CD8-positive, alpha-beta memory T cell (primary cell): ENCODE results near the gene FRMD7. TPM values are rescaled to one million over a fixed set of nuclear protein-coding genes. Genes with fewer than 3 reads are reported as not detected.
A peak's percentile ranks its signal among the peaks of the same experiment; 100 is the strongest.
"Not testable (repeated sequence)": the region's sequence is repeated elsewhere in the genome, so short reads cannot be mapped to it uniquely, and the experiment has no call there.

Experiments used
- CTCF ChIA-PET: fragments of 350-600 bp; sonication (Branson Sonifier 250); formaldehyde crosslinking; loops from one replicate; lab custom pipeline; 2021; ENCODE audit warnings: antibody characterized with exemption; lab: Charles Lee
- POLR2A ChIA-PET: fragments of 350-600 bp; sonication (Branson Sonifier 250); formaldehyde crosslinking; loops from one replicate; lab custom pipeline; 2021; ENCODE audit warnings: antibody characterized with exemption; lab: Charles Lee
- DNase-seq, 5 donors: peaks; one replicate each; pipeline versions ENCODE4 v3.0.0 to v3.0.0-alpha.2; 2020 to 2022; ENCODE audit warnings: mixed read lengths in 1 of 5
- H3K27ac ChIP-seq: one replicate; pipeline ENCODE4 v1.7.0; 2013; ENCODE audit warnings: low read depth, mild to moderate bottlenecking, low read length, moderate library complexity
- H3K27me3 ChIP-seq: 2 replicates; pipeline ENCODE4 v1.7.0; 2013; ENCODE audit warnings: low read length, mild to moderate bottlenecking; ENCODE audit not compliant: insufficient read depth, poor library complexity, severe bottlenecking
- H3K36me3 ChIP-seq: 2 replicates; pipeline ENCODE4 v1.7.0; 2013; ENCODE audit warnings: mild to moderate bottlenecking, low read length, moderate library complexity; ENCODE audit not compliant: insufficient read depth
- H3K4me1 ChIP-seq: 2 replicates; pipeline ENCODE4 v1.7.0; 2013; ENCODE audit warnings: mild to moderate bottlenecking, low read length, moderate library complexity; ENCODE audit not compliant: insufficient read depth
- H3K4me3 ChIP-seq: 2 replicates; pipeline ENCODE4 v1.7.0; 2013; ENCODE audit warnings: mild to moderate bottlenecking, low read length
- H3K9me3 ChIP-seq: 2 replicates; pipeline ENCODE4 v1.7.0; 2013; ENCODE audit warnings: mild to moderate bottlenecking, low read length
- H3K27ac Mint-ChIP-seq, 8 donors: one replicate each; pipeline ENCODE4 v1.8.0; 2020 to 2021; ENCODE audit warnings: mixed read lengths in 8 of 8, mild to moderate bottlenecking in 6 of 8, inconsistent platforms in 3 of 8, moderate library complexity in 3 of 8
- H3K27me3 Mint-ChIP-seq, 2 donors: one replicate each; pipeline ENCODE4 v1.8.0; 2020 to 2021; ENCODE audit warnings: mixed read lengths in 2 of 2, mild to moderate bottlenecking in 1 of 2, moderate library complexity in 1 of 2
- H3K36me3 Mint-ChIP-seq, 3 donors: one replicate each; pipeline ENCODE4 v1.8.0; 2020 to 2021; ENCODE audit warnings: mixed read lengths in 3 of 3, inconsistent platforms in 1 of 3, mild to moderate bottlenecking in 1 of 3
- H3K4me1 Mint-ChIP-seq, 3 donors: one replicate each; pipeline ENCODE4 v1.8.0; 2020 to 2021; ENCODE audit warnings: mixed read lengths in 3 of 3, inconsistent platforms in 1 of 3, mild to moderate bottlenecking in 1 of 3
- H3K4me3 Mint-ChIP-seq, 7 donors: one replicate each; pipeline ENCODE4 v1.8.0; 2020 to 2021; ENCODE audit warnings: mixed read lengths in 7 of 7, mild to moderate bottlenecking in 6 of 7, moderate library complexity in 4 of 7, inconsistent platforms in 2 of 7
- H3K9me3 Mint-ChIP-seq, 5 donors: one replicate each; pipeline ENCODE4 v1.8.0; 2020 to 2022; ENCODE audit warnings: mixed read lengths in 5 of 5, mild to moderate bottlenecking in 3 of 5, moderate library complexity in 2 of 5, inconsistent platforms in 1 of 5
- polyA plus RNA-seq: library from polyadenylated mRNA; unstranded; fragments of 300-500 nt; fragmentation: Illumina TruSeq; gene quantifications from one replicate; pipeline ENCODE4 v1.2.3, GENCODE V29; 2021
- total RNA-seq, 2 experiments: library from RNA; stranded (reverse); gene quantifications; one replicate each; pipeline ENCODE4 v1.2.3, GENCODE V29; 2021

The FRMD7 gene
- total and polyA plus RNA-seq, 3 experiments from 2014 or later, result not detected

DNA sequence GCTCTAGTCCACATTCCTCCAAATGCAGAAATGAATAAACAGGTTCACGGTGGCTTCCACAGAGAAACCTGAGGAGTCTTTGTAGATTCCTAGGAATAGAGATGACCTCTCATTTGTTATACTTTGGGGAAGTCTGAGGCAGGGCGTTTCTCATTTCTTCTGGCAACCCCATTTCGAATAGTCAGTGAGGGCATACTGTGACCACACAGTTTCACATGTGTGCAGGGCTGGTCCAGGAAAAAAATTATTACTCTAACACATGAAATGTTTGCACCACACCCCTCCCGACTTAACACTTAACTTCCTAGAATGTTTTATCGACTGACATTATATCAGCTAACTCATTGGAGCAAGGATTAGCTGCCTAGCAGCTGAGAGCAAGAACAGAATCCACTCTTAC lies 12.0 kb downstream of the FRMD7 start:
- POLR2A ChIA-PET, result no interaction called here
- no peaks in the 10 kb centered on the region for H3K9me3 Mint-ChIP-seq
- CTCF ChIA-PET, result no interaction called here
- no peak overlapping the region for H3K4me3 Mint-ChIP-seq
- Histone ChIP-seq H3K27me3 (no peaks in the 10 kb centered on the region), H3K4me1 (no peaks in the 10 kb centered on the region), H3K9me3 (no peaks in the 10 kb centered on the region), H3K4me3 (no peak overlapping the region), H3K27ac (no peak overlapping the region), H3K36me3 (no peaks in the 10 kb centered on the region)
- no peak for DNase-seq
- H3K4me1 Mint-ChIP-seq, result no peaks in the 10 kb centered on the region
- no peaks in the 10 kb centered on the region for H3K36me3 Mint-ChIP-seq
- H3K27me3 Mint-ChIP-seq, result peaks cover 0 to 7% of the 10 kb centered on the region in 2 donors
- H3K27ac Mint-ChIP-seq, result no peak overlapping the region

DNA sequence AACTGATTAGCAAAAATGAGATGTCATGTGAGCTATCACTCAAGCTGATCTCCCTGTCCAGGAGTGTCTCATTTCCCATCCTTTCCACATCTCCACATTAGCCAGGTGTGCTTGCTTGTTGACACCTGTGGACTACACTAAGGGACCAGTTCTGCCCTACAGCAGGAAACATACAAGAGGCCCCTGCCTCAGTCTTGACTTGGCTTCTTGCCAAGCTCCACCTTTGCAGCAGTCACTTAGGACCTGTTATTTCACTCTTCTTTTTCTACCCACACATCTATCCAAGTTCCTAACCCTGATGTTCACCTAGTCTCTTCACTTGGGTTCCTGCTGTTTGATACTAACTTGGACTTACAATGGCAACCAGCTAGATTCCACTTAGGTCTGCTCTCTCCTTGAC lies 13.2 kb downstream of the FRMD7 start:
- POLR2A ChIA-PET, result no interaction called here
- H3K9me3 Mint-ChIP-seq, result no peaks in the 10 kb centered on the region
- no peak overlapping the region for H3K4me3 Mint-ChIP-seq
- H3K9me3 ChIP-seq, result no peaks in the 10 kb centered on the region
- no peaks in the 10 kb centered on the region for H3K27me3 ChIP-seq
- no peaks in the 10 kb centered on the region for H3K4me1 ChIP-seq
- no peak overlapping the region for H3K27ac Mint-ChIP-seq
- H3K4me1 Mint-ChIP-seq, result no peaks in the 10 kb centered on the region
- no peaks in the 10 kb centered on the region for H3K36me3 Mint-ChIP-seq
- no peak for DNase-seq
- peaks cover 0 to 7% of the 10 kb centered on the region in 2 donors for H3K27me3 Mint-ChIP-seq
- no peak overlapping the region for H3K27ac ChIP-seq
- CTCF ChIA-PET, result no interaction called here
- no peaks in the 10 kb centered on the region for H3K36me3 ChIP-seq
- H3K4me3 ChIP-seq, result no peak overlapping the region

DNA sequence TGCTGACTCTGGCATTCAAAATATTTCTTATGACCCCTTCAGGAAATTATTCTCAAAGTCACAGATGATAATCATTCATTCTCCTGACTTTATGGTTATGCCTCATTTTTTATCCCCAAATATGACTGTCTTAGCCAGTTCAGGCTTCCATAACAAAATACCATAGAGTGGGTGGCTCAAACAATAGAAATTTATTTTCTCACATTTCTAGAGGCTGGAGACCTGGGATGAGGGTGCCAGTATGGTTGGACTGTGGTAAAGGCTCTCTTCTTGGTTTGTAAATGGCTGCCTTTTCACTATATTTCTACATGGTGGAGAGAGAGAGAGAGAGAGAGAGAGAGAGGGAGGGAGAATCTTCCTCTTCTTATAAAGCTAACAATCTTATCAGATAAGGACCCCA lies 20.5 kb downstream of the FRMD7 start:
- CTCF ChIA-PET, result no interaction called here
- DNase-seq, result no peak
- Mint-ChIP-seq H3K4me1 (no peaks in the 10 kb centered on the region), H3K27me3 (peaks cover 0 to 6% of the 10 kb centered on the region in 2 donors), H3K9me3 (no peaks in the 10 kb centered on the region), H3K36me3 (no peaks in the 10 kb centered on the region), H3K4me3 (no peak overlapping the region), H3K27ac (no peak overlapping the region)
- H3K27me3 ChIP-seq, result no peaks in the 10 kb centered on the region
- POLR2A ChIA-PET, result no interaction called here
- no peaks in the 10 kb centered on the region for H3K36me3 ChIP-seq
- H3K9me3 ChIP-seq, result no peaks in the 10 kb centered on the region
- no peak overlapping the region for H3K4me3 ChIP-seq
- H3K4me1 ChIP-seq, result no peaks in the 10 kb centered on the region
- no peak overlapping the region for H3K27ac ChIP-seq

DNA sequence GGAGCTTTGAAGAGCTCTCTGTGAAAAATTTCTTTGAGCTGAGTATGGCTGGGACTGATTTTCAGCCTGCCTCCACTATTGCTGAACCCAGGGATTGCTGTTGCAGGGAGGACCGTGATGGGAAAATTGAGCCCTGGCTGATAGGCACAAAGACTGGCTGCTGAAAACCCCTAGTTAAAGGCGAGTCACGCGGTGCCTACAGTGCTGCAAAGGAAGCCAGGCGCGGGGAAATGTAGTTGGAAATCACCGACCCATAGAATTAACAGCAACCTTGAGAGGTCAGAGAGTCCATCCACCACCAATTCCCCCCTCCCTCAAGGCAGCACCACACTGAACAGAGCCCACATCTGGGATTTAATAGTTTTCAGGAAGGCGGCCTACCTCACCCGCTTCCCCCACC lies 26.0 kb downstream of the FRMD7 start:
- H3K27ac Mint-ChIP-seq, result no peak overlapping the region
- H3K9me3 ChIP-seq, result no peaks in the 10 kb centered on the region
- H3K4me3 ChIP-seq, result no peak overlapping the region
- DNase-seq, result no peak
- no peaks in the 10 kb centered on the region for H3K36me3 ChIP-seq
- no peaks in the 10 kb centered on the region for H3K36me3 Mint-ChIP-seq
- H3K27ac ChIP-seq, result no peak overlapping the region
- H3K4me1 Mint-ChIP-seq, result no peaks in the 10 kb centered on the region
- H3K27me3 ChIP-seq, result no peaks in the 10 kb centered on the region
- H3K27me3 Mint-ChIP-seq, result peaks cover 0 to 3% of the 10 kb centered on the region in 2 donors
- POLR2A ChIA-PET, result no interaction called here
- no peaks in the 10 kb centered on the region for H3K4me1 ChIP-seq
- no peaks in the 10 kb centered on the region for H3K9me3 Mint-ChIP-seq
- no peak overlapping the region for H3K4me3 Mint-ChIP-seq
- CTCF ChIA-PET, result interaction anchor here (2.6 kb wide), 1 partner anchor 9 kb away, joined by 8 read pairs; no protein-coding TSS in a partner anchor

DNA sequence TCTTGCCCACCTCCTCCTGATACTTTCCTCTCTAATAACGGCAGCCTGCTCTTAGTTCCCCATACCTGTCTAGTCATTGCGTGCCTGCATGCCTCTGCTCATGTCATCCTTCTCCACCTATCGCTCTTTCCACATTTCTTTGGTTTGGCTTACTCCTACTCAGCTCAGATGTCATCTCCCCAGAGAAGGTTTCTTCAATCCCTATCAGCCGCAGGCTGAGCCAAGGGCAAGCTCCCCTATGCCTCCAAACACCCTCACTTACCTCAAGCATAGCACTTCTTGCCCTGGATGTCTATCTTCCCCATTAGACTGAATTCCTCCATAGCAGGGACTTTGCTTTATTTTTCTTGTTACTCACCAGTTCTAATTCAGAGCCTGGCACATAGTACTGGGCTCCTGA lies 26.6 kb downstream of the FRMD7 start:
- peaks cover 0 to 3% of the 10 kb centered on the region in 2 donors for H3K27me3 Mint-ChIP-seq
- Histone ChIP-seq H3K27me3 (no peaks in the 10 kb centered on the region), H3K4me1 (no peaks in the 10 kb centered on the region), H3K36me3 (no peaks in the 10 kb centered on the region), H3K9me3 (no peaks in the 10 kb centered on the region), H3K4me3 (no peak overlapping the region), H3K27ac (no peak overlapping the region)
- no peak overlapping the region for H3K27ac Mint-ChIP-seq
- ChIA-PET POLR2A (no interaction called here), CTCF (interaction anchor here (2.6 kb wide), 1 partner anchor 9 kb away, joined by 8 read pairs; no protein-coding TSS in a partner anchor)
- no peak for DNase-seq
- no peaks in the 10 kb centered on the region for H3K4me1 Mint-ChIP-seq
- H3K9me3 Mint-ChIP-seq, result no peaks in the 10 kb centered on the region
- H3K4me3 Mint-ChIP-seq, result no peak overlapping the region
- no peaks in the 10 kb centered on the region for H3K36me3 Mint-ChIP-seq

DNA sequence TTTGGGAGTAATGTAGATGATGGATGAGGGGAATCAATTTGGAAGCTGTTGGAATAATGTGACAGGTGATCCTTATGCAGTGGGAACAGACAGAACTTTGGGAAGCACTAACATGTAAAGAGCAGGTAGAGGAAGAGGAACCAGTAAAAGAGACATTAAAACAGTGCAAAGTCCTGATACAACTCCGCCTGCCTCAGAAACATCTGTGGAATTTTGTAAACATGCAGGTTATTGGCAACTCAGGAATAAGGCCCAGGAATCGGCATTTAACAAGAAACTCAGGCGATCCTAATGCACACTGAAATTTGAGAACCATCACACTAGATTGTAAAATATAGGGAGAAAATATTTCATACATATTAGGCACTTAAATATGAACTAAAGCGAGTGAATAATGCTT lies 29.1 kb downstream of the FRMD7 start:
- POLR2A ChIA-PET, H3K27me3 ChIP-seq, H3K4me3 ChIP-seq, H3K9me3 ChIP-seq, H3K27ac Mint-ChIP-seq, H3K4me3 Mint-ChIP-seq, DNase-seq, H3K36me3 ChIP-seq, CTCF ChIA-PET, H3K27me3 Mint-ChIP-seq, H3K36me3 Mint-ChIP-seq, H3K27ac ChIP-seq, H3K4me1 Mint-ChIP-seq, H3K9me3 Mint-ChIP-seq, H3K4me1 ChIP-seq: not testable (repeated sequence)

DNA sequence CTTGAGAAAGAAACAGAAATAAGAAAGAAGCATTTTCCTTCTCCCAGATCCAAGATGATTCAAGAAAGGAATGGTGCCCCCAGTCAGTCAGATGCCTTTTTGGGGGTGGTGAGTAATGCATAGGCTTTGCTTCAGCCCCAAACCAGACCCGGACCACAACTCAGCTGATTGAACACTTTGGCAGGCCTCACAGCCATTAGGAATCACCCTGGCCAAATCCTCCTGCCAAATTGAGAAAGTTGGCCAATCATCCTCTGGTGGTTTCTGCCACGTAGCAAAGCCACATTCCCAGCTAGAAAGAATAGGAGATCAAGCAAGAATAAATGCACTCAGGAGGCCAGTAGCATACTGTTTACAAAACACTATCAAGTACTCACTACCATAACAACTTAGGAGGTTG lies 33.7 kb downstream of the FRMD7 start:
- no peak for DNase-seq
- H3K27me3 ChIP-seq, result no peaks in the 10 kb centered on the region
- no peaks in the 10 kb centered on the region for H3K36me3 ChIP-seq
- H3K4me3 ChIP-seq, result no peak overlapping the region
- peaks cover 7 to 12% (median 10%) of the 10 kb centered on the region in 3 donors for H3K4me1 Mint-ChIP-seq
- POLR2A ChIA-PET, result no interaction called here
- H3K27me3 Mint-ChIP-seq, result peaks cover 0 to 12% of the 10 kb centered on the region in 2 donors
- no peak overlapping the region for H3K4me3 Mint-ChIP-seq
- no peaks in the 10 kb centered on the region for H3K9me3 ChIP-seq
- CTCF ChIA-PET, result no interaction called here
- H3K27ac ChIP-seq, result no peak overlapping the region
- H3K36me3 Mint-ChIP-seq, result no peaks in the 10 kb centered on the region
- H3K4me1 ChIP-seq, result no peaks in the 10 kb centered on the region
- no peaks in the 10 kb centered on the region for H3K9me3 Mint-ChIP-seq
- H3K27ac Mint-ChIP-seq, result peak overlapping the region in 1 of 8 donors; percentile 59

DNA sequence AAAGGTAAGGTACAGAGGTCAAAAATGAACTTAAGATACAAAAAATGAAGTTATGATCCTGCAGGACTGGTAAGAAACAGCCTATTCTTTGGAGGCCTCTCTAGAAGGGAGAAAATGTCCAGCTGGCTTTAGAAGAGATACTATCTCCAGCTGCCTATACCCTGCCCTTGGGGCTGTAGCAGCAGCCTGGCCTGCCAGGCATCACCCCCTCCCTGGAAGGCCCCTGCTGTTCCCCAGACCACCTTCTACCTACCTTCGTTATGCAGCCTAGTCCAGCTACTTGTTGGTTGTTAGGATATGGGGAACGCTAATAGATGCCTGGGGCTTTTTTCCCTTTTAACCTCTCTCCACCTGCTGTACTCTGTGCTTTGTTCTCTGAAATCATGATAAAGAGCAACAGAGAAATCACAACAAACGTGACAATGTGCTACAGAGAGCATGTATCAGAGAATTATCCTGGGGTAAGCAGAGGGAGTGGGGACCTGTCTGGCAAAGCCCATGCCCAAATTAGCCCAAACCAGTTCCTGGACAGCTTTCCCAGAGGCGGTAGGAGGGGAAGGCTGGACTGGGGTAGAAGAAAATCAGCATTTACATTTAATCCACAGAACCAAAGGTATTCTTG lies 34.5 kb downstream of the FRMD7 start:
- H3K27me3 Mint-ChIP-seq, result peaks cover 0 to 12% of the 10 kb centered on the region in 2 donors
- Histone ChIP-seq H3K4me3 (no peak overlapping the region), H3K27ac (no peak overlapping the region), H3K4me1 (no peaks in the 10 kb centered on the region), H3K9me3 (no peaks in the 10 kb centered on the region), H3K36me3 (no peaks in the 10 kb centered on the region), H3K27me3 (no peaks in the 10 kb centered on the region)
- H3K36me3 Mint-ChIP-seq, result no peaks in the 10 kb centered on the region
- peaks cover 7 to 12% (median 10%) of the 10 kb centered on the region in 3 donors for H3K4me1 Mint-ChIP-seq
- ChIA-PET POLR2A (no interaction called here), CTCF (interaction anchor here (1.1 to 1.5 kb wide), 4 partner anchors 22 to 538 kb away, joined by 3 to 5 read pairs (median 4); no protein-coding TSS in a partner anchor)
- H3K9me3 Mint-ChIP-seq, result no peaks in the 10 kb centered on the region
- no peak for DNase-seq
- no peak overlapping the region for H3K4me3 Mint-ChIP-seq
- H3K27ac Mint-ChIP-seq, result no peak overlapping the region
